Fibroblast of skin of right quadriceps (primary cell): ENCODE data around the gene KATNBL1.
A peak's percentile ranks its signal among the peaks of the same experiment; 100 is the strongest.
"Not testable (repeated sequence)": the region's sequence is repeated elsewhere in the genome, so short reads cannot be mapped to it uniquely, and the experiment has no call there.

Source experiments
- DNase-seq: peaks from one replicate; pipeline ENCODE4 v3.0.0-alpha.2; 2013

Gene KATNBL1

DNA sequence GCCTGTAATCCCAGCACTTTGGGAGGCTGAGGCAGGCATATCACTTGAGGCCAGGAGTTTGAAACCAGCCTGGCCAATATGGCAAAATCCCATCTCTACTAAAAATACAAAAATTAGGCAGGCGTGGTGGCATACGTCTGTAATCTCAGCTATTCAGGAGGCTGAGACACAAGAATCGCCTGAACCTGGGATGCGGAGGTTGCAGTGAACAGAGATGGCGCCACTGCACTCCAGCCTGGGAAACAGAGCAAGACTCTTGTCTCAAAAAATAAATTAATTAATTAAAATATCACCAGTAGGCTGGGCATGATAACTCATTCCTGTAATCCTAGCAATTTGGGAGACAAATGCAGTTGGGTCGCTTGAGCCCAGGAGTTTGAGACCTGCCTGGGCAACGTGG lies 16.6 kb downstream of the KATNBL1 start:
- not testable (repeated sequence) for DNase-seq

DNA sequence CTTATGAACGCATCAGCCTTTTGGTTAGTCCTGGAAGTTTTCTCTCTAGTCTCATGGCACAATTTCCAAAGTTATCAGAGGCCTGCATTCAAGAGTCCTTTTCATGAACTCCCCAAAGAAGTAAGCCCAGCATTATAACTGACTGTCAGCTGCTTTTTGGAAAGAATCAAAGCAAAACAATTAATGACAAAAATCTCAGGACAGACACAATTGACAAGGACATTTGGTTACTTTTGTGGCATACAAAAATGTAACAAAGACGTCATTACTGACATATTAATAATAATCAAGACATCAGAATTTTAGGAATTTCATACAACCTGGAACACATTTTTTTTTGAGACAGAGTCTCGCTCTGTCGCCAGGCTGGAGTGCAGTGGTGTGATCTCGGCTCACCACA lies 21.2 kb downstream of the KATNBL1 start:
- no peak for DNase-seq

DNA sequence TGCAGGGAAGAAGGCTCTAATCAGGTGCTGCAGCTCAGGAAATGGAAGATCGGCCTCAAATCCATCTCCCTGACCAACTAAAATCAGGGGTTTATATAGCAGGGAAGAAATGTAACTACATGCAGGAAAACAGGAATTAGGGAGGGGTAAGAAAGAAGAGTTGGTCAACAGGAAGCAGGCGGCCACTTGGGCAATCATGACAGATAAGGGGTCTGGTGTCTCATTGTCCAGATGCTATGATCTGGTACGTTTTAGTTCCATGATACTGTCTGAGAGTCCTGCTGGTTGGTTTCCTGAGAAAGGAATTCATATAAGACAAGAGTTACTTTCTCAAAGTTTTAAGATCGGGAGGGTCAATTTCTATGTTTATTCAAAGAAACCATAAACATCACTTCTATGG lies 24.2 kb downstream of the KATNBL1 start:
- DNase-seq, result no peak

DNA sequence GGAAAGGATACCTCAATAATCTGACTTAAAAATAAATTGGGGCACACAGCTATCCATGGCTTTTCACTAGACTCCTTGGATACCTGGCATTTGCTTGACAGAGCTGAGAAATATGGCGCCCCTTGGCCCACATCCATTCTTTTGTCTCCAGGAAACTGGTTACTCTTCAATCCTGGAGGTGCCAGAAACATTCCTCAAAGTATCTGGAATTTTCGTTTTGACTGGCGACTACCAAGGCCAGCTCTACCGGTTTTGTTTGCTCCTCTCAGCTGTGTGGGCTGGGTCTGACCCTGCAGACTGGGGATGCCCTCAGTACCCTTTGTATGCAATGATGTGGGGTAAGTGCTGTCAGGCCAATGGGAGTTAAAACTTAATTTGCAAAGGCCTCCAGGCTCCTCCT lies 27.0 kb downstream of the KATNBL1 start:
- DNase-seq, result no peak

DNA sequence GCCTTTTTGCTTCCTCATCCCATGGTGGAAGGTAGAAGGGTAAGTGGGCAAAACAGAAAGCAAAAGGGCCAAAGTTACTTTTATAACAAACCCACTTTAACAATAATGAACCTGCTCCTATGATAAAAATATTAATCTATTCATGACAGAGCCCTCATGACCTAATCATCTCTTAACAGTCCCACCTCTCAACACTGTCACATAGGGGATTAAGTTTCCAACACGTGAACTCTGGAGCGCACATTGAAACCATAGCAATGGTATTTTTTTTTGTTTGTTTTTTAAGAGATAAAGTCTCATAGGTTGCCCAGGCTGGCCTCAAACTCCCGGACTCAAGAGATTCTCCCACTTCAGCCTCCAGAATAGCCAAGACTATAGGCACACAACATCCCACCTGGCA lies 30.7 kb downstream of the KATNBL1 start:
- no peak for DNase-seq

DNA sequence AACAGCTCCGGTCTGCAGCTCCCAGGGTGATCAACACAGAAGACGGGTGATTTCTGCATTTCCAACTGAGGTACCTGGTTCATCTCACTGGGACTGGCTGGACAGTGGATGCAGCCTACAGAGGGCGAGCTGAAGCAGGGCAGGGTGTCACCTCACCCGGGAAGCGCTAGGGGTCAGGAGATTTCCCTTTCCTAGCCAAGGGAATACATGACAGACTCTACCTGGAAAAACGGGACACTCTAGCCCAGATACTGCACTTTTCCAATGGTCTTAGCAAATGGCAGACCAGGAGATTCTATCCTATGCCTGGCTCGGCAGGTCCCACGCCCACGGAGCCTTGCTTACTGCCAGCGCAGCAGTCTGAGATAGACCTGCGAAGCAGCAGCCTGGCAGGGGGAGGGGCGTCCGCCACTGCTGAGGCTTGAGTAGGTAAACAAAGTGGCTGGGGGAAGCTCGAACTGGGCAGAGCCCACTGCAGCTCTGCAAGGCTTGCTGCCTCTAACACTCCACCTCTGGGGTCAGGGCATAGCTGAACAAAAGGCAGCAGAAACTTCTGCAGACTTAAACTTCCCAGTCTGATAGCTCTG lies 43.8 kb downstream of the KATNBL1 start:
- DNase-seq, result not testable (repeated sequence)

DNA sequence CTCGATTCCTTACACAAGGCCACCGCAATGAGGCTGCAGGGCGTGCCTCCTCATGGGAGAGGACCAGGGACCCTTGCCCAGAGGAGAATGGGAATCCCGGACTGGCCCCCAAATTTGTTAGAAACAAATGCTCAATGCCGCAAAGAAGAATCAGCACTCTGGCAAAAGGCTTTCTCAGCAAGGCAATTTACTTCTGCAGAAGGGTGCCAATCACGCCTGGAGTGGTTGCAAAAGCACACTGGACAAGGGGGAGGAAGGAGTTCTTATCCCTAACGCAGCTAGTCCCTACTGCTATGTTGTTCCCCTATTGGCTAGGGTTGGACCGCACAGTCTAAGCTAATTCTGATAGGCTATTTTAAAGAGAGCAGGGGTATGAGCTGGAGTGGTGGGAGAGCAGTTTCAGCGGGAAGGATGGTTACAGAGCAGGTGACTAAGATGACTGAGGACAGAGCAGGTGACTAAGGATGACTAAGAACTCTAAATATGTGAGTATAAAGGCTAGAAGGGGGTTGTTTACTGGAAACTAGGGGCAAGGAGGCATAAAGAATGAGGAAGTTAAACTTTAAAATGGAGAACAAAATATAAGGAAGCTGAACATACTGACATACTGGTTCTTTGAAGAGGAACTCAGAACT lies 48.5 kb downstream of the KATNBL1 start:
- peak; percentile 1 for DNase-seq

DNA sequence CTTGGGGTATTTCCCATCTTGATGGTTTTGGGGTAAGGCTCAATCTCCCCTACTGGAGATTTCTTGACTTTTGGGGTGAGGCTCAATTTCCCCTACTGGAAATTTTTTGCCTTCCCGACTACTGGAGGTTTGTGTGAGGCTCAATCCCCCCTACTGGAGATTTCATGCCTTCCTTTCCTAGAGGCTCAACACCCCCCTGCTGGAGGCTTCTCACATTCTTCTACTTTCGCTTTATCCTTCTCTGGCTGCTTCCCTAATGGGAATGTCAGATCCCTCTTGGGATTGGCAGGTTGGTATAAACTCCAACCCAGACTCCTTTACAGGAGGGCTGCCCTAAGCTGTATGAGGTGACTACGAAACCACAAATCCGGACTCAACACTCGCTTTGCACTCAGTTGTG lies 49.2 kb downstream of the KATNBL1 start:
- no peak for DNase-seq

DNA sequence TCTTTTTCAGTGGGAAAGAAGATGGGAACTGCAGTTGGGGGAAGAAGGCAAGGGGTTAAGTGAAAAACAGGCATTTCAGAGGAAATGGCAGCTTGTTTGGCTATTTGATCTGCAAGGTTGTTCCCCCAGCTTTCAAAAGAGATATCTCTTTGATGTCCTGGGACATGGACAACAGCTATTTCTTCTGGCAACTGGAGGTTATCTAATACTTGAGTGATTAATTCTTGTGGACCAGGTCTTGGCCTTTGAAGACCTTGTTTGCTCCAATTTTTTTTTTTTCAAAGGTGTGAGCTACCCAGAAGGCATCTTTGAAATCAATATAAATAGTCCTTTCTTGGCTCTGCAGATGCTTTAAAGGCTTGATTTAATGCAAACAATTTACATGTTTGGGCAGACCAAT lies 51.5 kb downstream of the KATNBL1 start:
- no peak for DNase-seq

DNA sequence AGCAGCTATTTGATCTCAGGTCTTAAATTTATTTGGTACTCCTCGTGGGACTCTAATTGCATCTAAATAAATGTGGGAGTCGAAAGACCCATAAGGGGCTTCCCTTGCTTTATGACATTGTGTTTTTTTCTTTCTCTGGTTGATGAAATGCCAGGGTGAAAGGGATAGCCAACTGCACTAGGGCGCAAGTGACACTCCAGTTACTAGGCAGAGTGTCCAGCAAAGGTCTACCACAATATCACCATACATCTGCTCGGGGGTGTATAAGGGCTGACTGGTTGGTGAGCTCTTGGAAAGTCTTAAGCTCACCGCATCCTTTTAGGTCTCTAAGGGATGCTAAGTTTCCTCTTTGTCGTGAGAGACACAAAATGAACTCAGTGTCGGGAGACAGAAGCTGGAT lies 54.0 kb downstream of the KATNBL1 start:
- no peak for DNase-seq

DNA sequence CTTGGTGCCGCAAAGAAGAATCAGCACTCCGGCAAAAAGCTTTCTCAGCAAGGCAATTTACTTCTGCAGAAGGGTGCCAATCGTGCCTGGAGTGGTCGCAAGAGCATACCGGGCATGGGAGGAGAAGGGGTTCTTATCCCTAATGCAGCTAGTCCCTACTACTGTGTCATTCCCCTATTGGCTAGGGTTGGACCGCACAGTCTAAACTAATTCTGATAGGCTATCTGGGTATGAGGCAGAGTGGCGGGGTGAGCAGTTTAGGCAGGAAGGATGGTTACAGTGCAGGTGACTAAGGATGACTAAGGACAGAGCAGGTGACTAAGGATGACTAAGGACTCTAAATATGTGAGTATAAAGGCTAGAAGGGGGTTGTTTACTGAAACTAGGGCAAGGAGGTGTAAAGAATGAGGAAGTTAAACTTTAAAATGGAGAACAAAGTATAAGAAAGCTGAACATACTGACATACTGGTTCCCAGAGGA lies 55.1 kb downstream of the KATNBL1 start:
- DNase-seq, result peak; percentile 13

DNA sequence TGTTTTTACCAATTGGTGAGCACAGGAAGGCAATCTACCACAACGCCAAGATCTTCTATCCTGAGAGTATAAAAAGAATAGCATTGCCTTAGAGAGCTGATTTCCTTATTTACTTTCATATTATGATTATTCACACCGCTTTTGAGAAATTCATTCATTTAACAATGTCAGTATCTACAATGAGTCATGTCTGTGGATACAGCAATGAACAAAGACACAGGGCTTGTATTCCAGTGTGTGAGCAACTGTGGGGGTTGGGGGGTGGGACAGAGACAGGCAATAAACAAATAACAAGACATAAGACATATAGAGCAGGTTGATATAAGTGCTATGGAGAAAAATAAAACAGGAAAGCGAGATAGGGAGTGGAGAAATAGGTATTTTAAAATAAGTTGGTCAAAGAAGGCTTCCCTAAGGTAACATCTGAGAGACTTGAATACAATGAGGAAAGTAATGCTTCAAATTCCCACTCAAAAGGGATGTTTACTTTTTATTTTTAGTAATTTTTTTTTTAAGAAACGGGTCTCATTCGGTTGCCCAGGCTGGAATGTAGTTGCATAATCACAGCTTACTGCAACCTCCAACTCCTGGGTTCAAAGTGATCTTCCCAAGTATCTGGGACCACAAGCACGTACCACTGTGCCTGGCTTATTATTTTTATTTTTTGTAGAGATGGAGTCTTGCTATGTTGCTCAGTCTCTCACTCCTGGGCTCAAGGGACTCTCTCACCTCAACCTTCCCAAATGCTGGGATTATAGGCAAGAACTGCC lies 62.3 kb downstream of the KATNBL1 start:
- DNase-seq, result no peak

DNA sequence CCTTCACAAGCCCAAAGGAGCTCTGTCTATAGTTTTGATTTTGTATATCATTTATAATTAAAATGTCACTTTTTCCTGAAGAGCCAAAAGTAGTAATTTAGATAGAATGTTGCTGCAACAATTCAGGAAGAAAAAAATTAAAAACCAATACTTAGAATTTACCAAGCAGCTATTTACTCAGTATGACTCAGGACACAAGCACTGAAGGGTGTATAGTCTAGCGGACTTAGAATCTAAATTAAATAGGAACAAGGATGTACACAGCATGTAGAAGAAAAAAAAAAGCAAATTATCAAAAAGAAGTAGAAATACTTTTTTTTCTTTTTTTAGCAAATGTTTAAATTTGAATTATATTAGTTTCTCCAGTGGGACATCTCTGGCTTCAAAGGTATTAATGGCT lies 76.4 kb downstream of the KATNBL1 start:
- no peak for DNase-seq

DNA sequence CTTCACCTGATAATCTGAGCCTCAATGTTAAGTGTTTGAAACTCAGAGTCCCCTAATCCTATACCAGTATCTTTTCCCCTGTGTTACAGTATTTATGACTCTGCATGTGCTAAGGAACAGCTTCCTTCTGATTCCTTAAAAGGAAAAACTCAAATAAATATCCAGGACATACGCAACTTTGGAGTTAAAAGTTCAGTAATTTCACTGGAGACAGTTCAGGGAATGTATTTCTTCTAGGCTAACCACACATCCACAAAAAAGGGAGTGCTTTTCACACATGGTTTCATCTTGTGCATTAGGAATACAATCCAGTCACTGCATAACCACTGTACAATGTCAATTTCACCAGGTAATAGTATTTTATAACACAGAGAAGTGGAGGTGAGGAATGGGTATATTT lies 77.0 kb downstream of the KATNBL1 start:
- DNase-seq, result peak; percentile 14

DNA sequence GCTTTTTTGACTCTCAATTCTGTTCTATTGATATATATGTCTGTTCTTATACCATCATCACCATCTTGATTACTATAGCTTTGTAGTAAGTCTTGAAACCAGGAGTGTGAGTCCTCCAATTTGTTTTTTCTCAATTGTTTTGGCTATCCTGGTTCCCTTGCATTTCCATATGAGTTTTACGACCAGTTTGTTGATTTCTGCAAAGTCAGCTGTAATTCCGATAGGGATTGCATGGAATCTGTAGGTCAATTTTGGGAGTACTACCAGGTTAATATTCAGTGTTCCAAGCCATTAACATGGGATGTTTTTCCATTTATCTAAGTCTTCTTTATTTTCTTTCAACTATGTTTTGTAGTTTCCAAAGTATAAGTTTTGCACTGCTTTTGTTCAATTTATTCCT lies 81.0 kb downstream of the KATNBL1 start:
- no peak for DNase-seq

DNA sequence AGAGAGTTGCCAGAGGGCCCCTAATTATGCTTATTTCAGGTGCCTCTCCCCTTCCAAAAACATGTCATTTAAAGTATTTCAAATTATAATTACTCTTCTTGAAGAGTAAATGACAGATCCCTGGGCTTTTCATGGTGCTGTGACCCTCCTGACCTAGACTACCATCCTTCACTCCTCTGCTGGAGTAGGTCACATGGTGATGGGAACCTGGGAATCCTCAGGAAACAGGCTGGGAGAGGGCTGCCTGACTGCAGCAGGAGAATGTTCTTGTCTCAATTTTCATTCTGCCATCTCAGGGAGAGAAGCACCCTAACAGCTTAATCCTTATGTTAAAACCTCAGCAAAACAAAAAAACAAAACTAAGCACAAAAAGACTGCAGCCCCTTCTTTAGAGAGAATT lies 83.4 kb downstream of the KATNBL1 start:
- DNase-seq, result no peak

DNA sequence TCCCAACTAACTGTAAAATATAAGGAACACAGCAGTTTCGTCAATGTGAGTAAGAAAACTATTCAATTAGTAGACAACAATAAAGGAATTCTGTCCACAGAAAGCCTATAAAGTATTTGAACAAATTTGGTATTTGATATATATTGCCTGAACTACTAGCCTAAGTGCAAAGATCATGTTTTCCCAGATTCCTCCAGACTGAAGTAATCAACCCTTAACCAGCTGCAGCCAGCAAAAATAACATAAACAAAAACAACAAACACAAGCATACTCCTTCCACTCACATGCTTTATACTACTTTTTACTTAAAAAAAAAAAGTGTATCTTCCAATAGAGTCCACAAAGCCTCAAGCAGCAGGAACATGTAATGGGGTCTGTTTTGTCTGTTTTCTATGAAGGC lies 84.0 kb downstream of the KATNBL1 start:
- DNase-seq, result no peak

DNA sequence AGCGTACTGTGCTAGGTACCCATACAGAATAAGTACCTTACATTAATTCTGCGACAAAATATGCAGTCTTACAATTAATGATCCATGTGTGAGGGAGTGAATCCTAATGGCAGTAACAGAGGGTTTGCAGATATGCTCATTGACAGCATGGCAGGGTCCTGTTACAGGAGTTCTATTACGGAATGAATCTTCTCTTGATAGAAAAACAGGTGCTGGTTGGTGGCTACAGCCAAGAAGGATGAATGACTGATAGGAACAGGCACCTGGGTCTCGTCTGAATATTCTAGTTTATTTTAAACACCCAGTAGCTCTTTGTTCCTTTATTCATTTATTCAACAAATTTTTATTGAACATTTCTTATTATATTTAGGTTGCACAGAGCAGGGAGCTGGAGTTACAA lies 85.2 kb downstream of the KATNBL1 start:
- no peak for DNase-seq

DNA sequence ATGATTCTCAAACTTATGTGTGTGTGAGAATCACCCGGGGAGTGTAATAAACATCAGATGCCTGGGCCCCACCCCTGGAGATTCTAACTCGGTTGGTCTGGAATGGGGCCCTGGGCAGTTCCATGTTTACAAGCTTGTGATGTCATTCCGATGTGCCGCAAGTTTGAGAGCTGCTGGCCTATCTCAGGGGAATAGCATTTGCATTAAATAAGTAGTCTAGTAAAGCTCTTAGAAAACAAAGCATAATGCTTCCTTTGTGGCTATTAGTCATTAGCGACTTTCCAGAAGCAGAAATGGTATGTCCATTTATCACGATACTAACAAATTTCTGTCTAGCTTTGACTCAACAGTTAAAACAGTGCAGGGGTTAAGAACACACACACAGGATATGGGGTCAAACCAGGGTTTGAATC lies 87.1 kb downstream of the KATNBL1 start:
- peak; percentile 72 for DNase-seq

DNA sequence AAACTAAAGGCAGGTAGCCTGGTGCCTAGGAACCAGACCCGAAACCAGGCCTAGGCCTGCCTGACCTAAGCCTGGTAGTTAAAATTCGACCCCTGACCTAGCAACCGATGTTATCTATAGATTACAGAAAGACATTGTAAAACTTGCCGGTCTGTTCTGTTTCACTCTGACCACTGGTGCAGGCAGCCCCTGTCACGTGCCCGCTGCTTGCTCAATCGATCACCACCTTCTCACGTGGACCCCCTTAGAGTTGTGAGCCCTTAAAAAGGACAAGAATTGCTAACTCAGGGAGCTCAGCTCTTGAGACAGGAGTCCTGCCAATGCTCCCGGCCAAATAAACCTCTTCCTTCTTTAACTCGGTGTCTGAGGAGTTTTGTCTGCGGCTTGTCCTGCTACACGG lies 88.1 kb downstream of the KATNBL1 start:
- DNase-seq, result not testable (repeated sequence)

DNA sequence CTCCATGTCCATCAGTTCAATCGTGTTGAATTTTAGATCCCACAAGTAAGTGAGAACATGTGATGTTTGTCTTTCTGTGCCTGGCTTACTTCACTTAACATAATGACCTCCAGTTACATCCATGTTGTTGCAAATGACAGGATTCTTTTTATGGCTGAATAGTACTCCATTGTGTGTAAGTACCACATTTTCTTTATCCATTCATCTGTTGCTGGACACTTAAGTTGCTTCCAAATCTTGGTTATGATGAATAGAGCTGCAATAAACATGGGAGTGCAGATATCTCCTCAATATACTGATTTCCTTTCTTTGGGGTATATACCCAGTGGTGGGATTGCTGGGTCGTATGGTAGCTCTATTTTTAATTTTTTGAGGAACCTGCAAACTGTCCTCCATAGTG lies 89.5 kb downstream of the KATNBL1 start:
- not testable (repeated sequence) for DNase-seq

DNA sequence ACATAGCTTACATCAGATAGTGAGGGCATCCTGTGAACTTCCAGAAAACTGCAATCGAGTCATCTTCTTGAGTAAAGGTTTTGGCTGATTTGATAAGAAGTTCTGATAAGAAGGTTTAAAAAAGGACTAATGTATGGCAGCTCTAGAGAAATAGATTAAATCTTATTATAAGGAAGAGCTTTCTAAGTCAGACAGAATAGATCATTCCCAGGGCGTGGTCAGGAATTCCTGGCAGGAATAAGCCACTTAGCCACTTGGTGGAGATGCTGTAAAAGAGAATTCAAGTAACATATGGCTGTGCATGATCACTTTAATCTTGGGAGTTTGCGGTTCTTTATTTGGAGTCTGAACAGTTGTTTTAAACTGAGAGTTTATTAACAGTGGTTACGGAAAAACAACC lies 90.6 kb downstream of the KATNBL1 start:
- peak; percentile 14 for DNase-seq

DNA sequence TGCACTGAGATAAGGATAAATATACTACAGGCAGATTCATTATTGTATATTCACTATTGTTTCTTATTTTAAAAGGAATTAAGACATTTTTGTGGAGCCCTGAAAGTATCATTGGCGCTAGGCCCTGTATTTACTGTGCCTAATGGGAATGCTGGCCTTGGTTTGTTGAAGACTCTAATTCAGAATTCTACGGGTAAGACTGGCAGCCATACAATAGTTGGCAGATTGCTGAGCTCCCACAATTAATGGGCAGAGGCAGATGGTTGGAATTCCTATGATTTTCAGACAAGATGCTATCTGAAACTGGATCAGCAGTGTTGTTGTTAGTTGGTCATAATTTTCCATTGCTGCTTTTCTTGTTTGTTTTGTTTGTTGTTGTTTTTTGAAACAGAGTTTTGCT lies 93.3 kb downstream of the KATNBL1 start:
- DNase-seq, result no peak

DNA sequence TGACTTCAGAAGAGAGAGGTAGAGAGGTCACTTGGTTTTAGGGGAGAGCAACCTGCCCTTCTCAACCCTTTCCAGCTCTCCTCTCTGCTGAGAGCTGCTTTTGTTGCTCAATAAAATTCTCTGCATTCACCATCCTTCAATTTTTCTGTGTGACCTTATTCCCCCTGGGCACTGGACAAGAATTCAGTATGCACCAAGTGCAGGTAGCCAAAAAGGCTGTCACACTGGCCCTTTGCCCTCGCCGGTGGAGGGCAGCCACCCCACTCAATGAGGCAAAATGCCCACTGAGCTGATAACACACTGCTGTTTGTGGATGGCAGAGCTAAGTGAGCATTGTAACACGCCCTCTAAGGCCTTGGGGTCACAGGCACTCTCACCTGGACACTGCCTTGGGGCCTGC lies 95.2 kb downstream of the KATNBL1 start:
- no peak for DNase-seq
